Glutamatergic neuron (in vitro differentiated cells): ENCODE results near the gene CCDC90B. TPM values are rescaled to one million over a fixed set of nuclear protein-coding genes. Genes with fewer than 3 reads are reported as not detected.
"Not testable (repeated sequence)": the region's sequence is repeated elsewhere in the genome, so short reads cannot be mapped to it uniquely, and the experiment has no call there.

Experiments
- DNase-seq: peaks from one replicate; pipeline ENCODE4 v3.0.0; 2022
- H3K27ac Mint-ChIP-seq: one replicate; pipeline ENCODE4 v1.8.0; 2020; ENCODE audit warnings: mild to moderate bottlenecking, mixed read lengths, inconsistent platforms; ENCODE audit not compliant: unreplicated experiment
- H3K27me3 Mint-ChIP-seq: one replicate; pipeline ENCODE4 v1.8.0; 2020; ENCODE audit warnings: mild to moderate bottlenecking, moderate library complexity, mixed read lengths, inconsistent platforms; ENCODE audit not compliant: unreplicated experiment
- H3K36me3 Mint-ChIP-seq: one replicate; pipeline ENCODE4 v1.8.0; 2020; ENCODE audit warnings: mild to moderate bottlenecking, mixed read lengths, inconsistent platforms; ENCODE audit not compliant: unreplicated experiment
- H3K4me1 Mint-ChIP-seq: one replicate; pipeline ENCODE4 v1.8.0; 2020; ENCODE audit warnings: mild to moderate bottlenecking, low read depth, mixed read lengths, inconsistent platforms; ENCODE audit not compliant: unreplicated experiment
- H3K4me3 Mint-ChIP-seq: one replicate; pipeline ENCODE4 v1.8.0; 2020; ENCODE audit warnings: mild to moderate bottlenecking, mixed read lengths, inconsistent platforms; ENCODE audit not compliant: unreplicated experiment
- H3K9me3 Mint-ChIP-seq: one replicate; pipeline ENCODE4 v1.8.0; 2020; ENCODE audit warnings: mild to moderate bottlenecking, moderate library complexity, mixed read lengths, inconsistent platforms; ENCODE audit not compliant: unreplicated experiment
- total RNA-seq: library from RNA; stranded (reverse); fragmentation: NEBNext Ultra II Directional; extraction: Animal tissue kit (Norgen Biotek cat#: 25700); gene quantifications from one replicate; pipeline ENCODE4 v1.2.1, GENCODE V29; 2021; ENCODE audit not compliant: unreplicated experiment
- TF ChIP-seq, protein P1 (sequence below): fragments of 200-600 bp; sonication (generic); IDR thresholded peaks from one replicate; pipeline ENCODE4 v1.5.0; 2021; ENCODE audit not compliant: partially characterized antibody, unreplicated experiment

CCDC90B gene
- total RNA-seq, 1 donor from 2014 or later: 61.3 TPM

DNA sequence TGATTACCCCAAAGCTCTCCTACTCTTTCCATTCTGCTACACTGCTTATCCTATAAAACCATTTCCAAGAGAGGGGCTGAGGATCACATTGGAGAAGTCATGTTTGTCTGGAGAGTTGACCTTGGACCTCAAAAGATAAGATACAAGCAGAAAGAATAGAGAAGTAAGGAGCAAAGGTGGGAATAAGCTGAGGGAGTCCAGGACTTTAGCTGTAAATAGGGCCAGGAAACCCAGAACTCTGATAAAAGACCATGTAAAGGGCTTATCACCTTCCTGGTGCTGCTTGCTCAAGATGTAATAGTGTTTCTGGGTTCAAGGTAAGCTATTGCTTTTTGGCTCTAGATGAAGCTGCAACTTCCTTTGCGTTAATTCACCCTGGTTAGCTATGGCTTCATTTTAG is 32.8 kb upstream of the CCDC90B start:
- no peak overlapping the region for H3K27ac Mint-ChIP-seq
- no peak for DNase-seq
- no peaks in the 10 kb centered on the region for H3K4me1 Mint-ChIP-seq
- no peak overlapping the region for H3K4me3 Mint-ChIP-seq
- H3K36me3 Mint-ChIP-seq: no peaks in the 10 kb centered on the region
- TF ChIP-seq, protein P1, sequence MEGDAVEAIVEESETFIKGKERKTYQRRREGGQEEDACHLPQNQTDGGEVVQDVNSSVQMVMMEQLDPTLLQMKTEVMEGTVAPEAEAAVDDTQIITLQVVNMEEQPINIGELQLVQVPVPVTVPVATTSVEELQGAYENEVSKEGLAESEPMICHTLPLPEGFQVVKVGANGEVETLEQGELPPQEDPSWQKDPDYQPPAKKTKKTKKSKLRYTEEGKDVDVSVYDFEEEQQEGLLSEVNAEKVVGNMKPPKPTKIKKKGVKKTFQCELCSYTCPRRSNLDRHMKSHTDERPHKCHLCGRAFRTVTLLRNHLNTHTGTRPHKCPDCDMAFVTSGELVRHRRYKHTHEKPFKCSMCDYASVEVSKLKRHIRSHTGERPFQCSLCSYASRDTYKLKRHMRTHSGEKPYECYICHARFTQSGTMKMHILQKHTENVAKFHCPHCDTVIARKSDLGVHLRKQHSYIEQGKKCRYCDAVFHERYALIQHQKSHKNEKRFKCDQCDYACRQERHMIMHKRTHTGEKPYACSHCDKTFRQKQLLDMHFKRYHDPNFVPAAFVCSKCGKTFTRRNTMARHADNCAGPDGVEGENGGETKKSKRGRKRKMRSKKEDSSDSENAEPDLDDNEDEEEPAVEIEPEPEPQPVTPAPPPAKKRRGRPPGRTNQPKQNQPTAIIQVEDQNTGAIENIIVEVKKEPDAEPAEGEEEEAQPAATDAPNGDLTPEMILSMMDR: no peak
- peaks cover 2% of the 10 kb centered on the region for H3K9me3 Mint-ChIP-seq
- no peaks in the 10 kb centered on the region for H3K27me3 Mint-ChIP-seq

GRCh38 chr11:83317757-83318690 is 31.9 kb upstream of the CCDC90B start:
- Mint-ChIP-seq H3K9me3 (peaks cover 2% of the 10 kb centered on the region), H3K4me1 (no peaks in the 10 kb centered on the region), H3K4me3 (no peak overlapping the region), H3K27me3 (no peaks in the 10 kb centered on the region), H3K27ac (no peak overlapping the region), H3K36me3 (no peaks in the 10 kb centered on the region)
- DNase-seq: no peak
- TF ChIP-seq, protein P1: no peak

DNA sequence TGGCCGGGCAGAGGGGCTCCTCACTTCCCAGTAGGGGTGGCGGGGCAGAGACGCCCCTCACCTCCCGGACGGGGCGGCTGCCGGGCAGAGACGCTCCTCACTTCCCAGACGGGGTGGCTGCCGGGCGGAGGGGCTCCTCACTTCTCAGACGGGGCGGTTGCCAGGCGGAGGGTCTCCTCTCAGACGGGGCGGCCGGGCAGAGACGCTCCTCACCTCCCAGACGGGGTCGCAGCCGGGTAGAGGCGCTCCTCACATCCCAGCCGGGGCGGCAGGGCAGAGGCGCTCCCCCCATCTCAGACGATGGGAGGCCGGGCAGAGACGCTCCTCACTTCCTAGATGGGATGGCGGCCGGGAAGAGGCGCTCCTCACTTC is 30.7 kb upstream of the CCDC90B start:
- not testable (repeated sequence) for H3K27me3 Mint-ChIP-seq

DNA sequence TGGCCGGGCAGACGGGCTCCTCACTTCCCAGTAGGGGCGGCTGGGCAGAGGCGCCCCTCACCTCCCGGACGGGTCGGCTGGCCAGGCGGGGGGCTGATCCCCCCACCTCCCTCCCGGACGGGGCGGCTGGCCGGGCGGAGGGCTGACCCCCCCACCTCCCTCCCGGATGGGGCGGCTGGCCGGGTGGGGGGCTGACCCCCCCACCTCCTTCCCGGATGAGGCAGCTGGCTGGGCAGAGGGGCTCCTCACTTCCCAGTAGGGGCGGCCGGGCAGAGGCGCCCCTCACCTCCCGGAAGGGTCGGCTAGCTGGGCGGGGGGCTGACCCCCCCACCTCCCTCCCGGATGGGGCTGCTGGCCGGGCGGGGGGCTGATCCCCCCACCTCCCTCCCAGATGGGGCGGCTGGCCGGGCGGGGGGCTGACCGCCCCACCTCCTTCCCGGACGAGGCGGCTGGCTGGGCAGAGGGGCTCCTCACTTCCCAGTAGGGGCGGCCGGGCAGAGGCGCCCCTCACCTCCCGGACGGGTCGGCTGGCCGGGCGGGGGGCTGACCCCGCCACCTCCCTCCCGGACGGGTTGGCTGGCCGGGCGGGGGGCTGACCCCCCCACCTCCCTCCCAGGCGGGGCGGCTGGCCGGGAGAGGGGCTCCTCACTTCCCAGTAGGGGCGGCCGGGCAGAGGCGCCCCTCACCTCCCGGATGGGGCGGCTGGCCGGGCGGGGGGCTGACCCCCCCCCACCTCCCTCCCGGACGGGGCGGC is 30.2 kb upstream of the CCDC90B start:
- not testable (repeated sequence) for H3K4me1 Mint-ChIP-seq, H3K36me3 Mint-ChIP-seq, H3K4me3 Mint-ChIP-seq, H3K27me3 Mint-ChIP-seq, H3K9me3 Mint-ChIP-seq, H3K27ac Mint-ChIP-seq
- peak; percentile 33 for DNase-seq

More for the DNA sequence above, 30.7 kb upstream of the CCDC90B start:
- not testable (repeated sequence) for H3K4me3 Mint-ChIP-seq, H3K4me1 Mint-ChIP-seq, H3K27ac Mint-ChIP-seq, H3K36me3 Mint-ChIP-seq, DNase-seq, H3K9me3 Mint-ChIP-seq

- Mint-ChIP-seq H3K9me3 (no peaks in the 10 kb centered on the region), H3K4me3 (no peak overlapping the region), H3K27me3 (peaks cover 2% of the 10 kb centered on the region), H3K27ac (no peak overlapping the region), H3K36me3 (no peaks in the 10 kb centered on the region), H3K4me1 (no peaks in the 10 kb centered on the region)
- DNase-seq: no peak
- TF ChIP-seq, protein P1: no peak
Observed at GRCh38 chr11:83312430-83312829, 26.3 kb upstream of the CCDC90B start.

DNA sequence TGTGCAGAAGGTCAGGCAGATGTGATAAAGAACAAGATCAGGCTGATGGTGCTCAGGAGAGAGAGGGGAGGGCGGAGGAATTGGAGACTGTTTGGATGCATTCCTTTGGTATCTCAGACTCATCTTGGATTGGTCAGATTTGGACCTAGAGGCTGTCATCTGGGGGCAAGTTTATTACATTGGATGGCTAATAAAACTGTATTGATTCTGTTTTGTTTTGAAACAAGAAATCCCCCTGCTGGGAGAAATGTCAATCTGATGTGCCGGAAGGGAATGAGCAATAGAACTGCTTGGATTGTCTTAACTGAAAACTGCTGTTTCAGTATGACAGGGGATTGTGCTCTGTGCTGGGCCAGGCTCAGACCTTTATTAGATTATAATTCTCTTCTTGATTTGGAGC is 25.5 kb upstream of the CCDC90B start:
- Mint-ChIP-seq H3K9me3 (no peaks in the 10 kb centered on the region), H3K4me1 (no peaks in the 10 kb centered on the region), H3K27me3 (peaks cover 2% of the 10 kb centered on the region), H3K4me3 (no peak overlapping the region), H3K36me3 (no peaks in the 10 kb centered on the region), H3K27ac (no peak overlapping the region)
- no peak for DNase-seq
- TF ChIP-seq, protein P1: no peak
